ENCODE results near the gene GPX8. TPM values are rescaled to one million over a fixed set of nuclear protein-coding genes. Genes with fewer than 3 reads are reported as not detected.

GPX8 gene
- total and polyA plus RNA-seq, 2 of the 4 experiments (the other 2 are of a cell fraction), result 131 to 166 TPM

GRCh38 chr5:55172051-55172899, 12.3 kb downstream of the GPX8 start:
- Histone ChIP-seq H4K5ac (ENCODE audit: low read depth, low read length) (no peak overlapping the region), H2BK5ac (ENCODE audit: low read depth, low read length, poor library complexity, severe bottlenecking) (no peak overlapping the region), H2AFZ (replicated peaks; ENCODE audit: low read length, poor library complexity) (peak overlapping the region; percentile 80), H3K36me3 (ENCODE audit: control insufficient read depth, insufficient read depth, low read length) (no peaks in the 10 kb centered on the region; the same call in 1 of the 2 replicates), H4K20me1 (ENCODE audit: insufficient read depth, low read length) (peaks cover 17% of the 10 kb centered on the region; the same call in 1 of the 2 replicates), H3K9ac (ENCODE audit: low read depth, low read length) (no peak overlapping the region), H3K4ac (ENCODE audit: low read depth, low read length) (no peak overlapping the region), H4K8ac (ENCODE audit: low read depth in 2 of 2, low read length in 2 of 2) (no peak overlapping the region), H3K23ac (ENCODE audit: low read depth, low read length) (no peak overlapping the region), H3K79me1 (ENCODE audit: low read depth in 1 of 2, low read length in 2 of 2) (no peaks in the 10 kb centered on the region), H2AK9ac (replicated peaks; ENCODE audit: low read depth, low read length, poor library complexity) (no peak overlapping the region), H2BK20ac (ENCODE audit: low read depth, low read length) (no peak overlapping the region), H3K4me2 (ENCODE audit: low read depth, low read length) (peak overlapping the region; percentile 100), H2BK120ac (ENCODE audit: low read depth, low read length) (no peak overlapping the region), H3K9me1 (ENCODE audit: insufficient read depth, low read length) (no peaks in the 10 kb centered on the region; the same call in 1 of the 2 replicates), H3K27ac (ENCODE audit: insufficient read depth, low read length) (no peak overlapping the region), H3K4me1 (ENCODE audit: control insufficient read depth, insufficient read depth, low read length) (peaks cover 7% of the 10 kb centered on the region), H3K4me3 (ENCODE audit: insufficient read depth, low read depth, low read length) (peak overlapping the region; percentile 55), H2AK5ac (ENCODE audit: low read depth, low read length) (no peak overlapping the region), H3K18ac (ENCODE audit: low read depth, low read length) (no peak overlapping the region), H3K14ac (replicated peaks; ENCODE audit: low read depth, low read length) (no peak overlapping the region), H3K9me3 (ENCODE audit: control insufficient read depth, insufficient read depth, low read length) (peaks cover 2% of the 10 kb centered on the region; the same call in 1 of the 2 replicates), H3K56ac (ENCODE audit: extremely low read depth, insufficient read depth, low read length) (no peak overlapping the region), H2BK15ac (ENCODE audit: low read depth, low read length) (no peak overlapping the region), H4K91ac (ENCODE audit: insufficient read depth, low read depth, low read length) (no peak overlapping the region), H3K27me3 (ENCODE audit: control insufficient read depth, insufficient read depth, low read length) (peaks cover 28% of the 10 kb centered on the region)
- ChIA-PET CTCF (interaction anchor here (1.4 to 1.5 kb wide), 3 partner anchors 11 to 266 kb away, joined by 3 to 4 read pairs (median 3); partner anchors contain the start of gene GPX8), POLR2A (ENCODE audit: unreplicated experiment) (no interaction called here)
- no CpG with 5 or more reads among the region's 15 CpGs for WGBS, 2 experiments (ENCODE audit: extremely low coverage in 2 of 2, insufficient read length in 1 of 2)
- no TSS peak for BruUV-seq (replicated peaks)
- intact Hi-C loops (cut with micrococcal nuclease), result loop anchor here (5.0 kb wide), 4 partner anchors 85 to 765 kb away; partner anchors contain the start of genes DHX29 and MTREX
- peak; percentile 78 for DNase-seq
- in situ Hi-C loops (cut with MboI; ENCODE audit: low sequenced_read_pairs), result loop anchor here (25.0 kb wide), 1 partner anchor 435 kb away; no protein-coding TSS in a partner anchor
- ATAC-seq (ENCODE audit: low read depth), result peak; percentile 45
- dilution Hi-C loops (cut with HindIII; ENCODE audit: low sequenced_read_pairs, unreplicated experiment), result no loop called here
- TF ChIP-seq MAZ (IDR thresholded peaks at IDR 0.05; ENCODE audit: borderline replicate concordance, low read depth, low read length) (no peak), NFE2L2 (IDR thresholded peaks at IDR 0.05; ENCODE audit: low read depth, low read length) (no peak), CEBPB (IDR thresholded peaks at IDR 0.05; ENCODE audit: low read depth, low read length) (no peak), BHLHE40 (IDR thresholded peaks at IDR 0.05; ENCODE audit: low read depth, low read length) (no peak), MXI1 (IDR thresholded peaks at IDR 0.05; ENCODE audit: borderline replicate concordance, low read depth, low read length) (0 out of 2 replicates have a peak, but pooled peaks have one; percentile 41), RFX5 (IDR thresholded peaks at IDR 0.05; ENCODE audit: low read depth, low read length) (no peak), MAFK (IDR thresholded peaks at IDR 0.05; ENCODE audit: low read depth, low read length) (no peak), RCOR1 (IDR thresholded peaks at IDR 0.05; ENCODE audit: insufficient replicate concordance, low read length) (no peak), SMC3 (IDR thresholded peaks at IDR 0.05; ENCODE audit: low read depth, low read length) (peak; percentile 61), CHD1 (IDR thresholded peaks at IDR 0.05; ENCODE audit: low read depth, low read length) (no peak), ELK1 (IDR thresholded peaks at IDR 0.05; ENCODE audit: borderline replicate concordance, low read depth, low read length) (no peak), USF2 (IDR thresholded peaks at IDR 0.05; ENCODE audit: low read depth, low read length) (no peak), CTCF (conservative IDR thresholded peaks at IDR 0.05; ENCODE audit: low read depth, low read length) (peak; percentile 88)

Data from IMR-90 (cell line).